GDM1 (cell line): ENCODE data around the gene CDK2.
"Not testable (repeated sequence)": the region's sequence is repeated elsewhere in the genome, so short reads cannot be mapped to it uniquely, and the experiment has no call there.

Experiments used
- DNase-seq: peaks from one replicate; lab custom pipeline; 2025; lab: John Stamatoyannopoulos, UW

The CDK2 gene

GRCh38 chr12:55981882-55982281 lies 15.3 kb downstream of the CDK2 start:
- DNase-seq = not testable (repeated sequence)

GRCh38 chr12:55982319-55982936 lies 15.8 kb downstream of the CDK2 start:
- DNase-seq = peak; percentile 16

GRCh38 chr12:55983232-55983842 lies 16.7 kb downstream of the CDK2 start:
- DNase-seq = no peak

GRCh38 chr12:55984861-55985260 lies 18.2 kb downstream of the CDK2 start:
- DNase-seq = no peak

- DNase-seq = no peak
Observed at GRCh38 chr12:55985341-55985740, 18.7 kb downstream of the CDK2 start.

- not testable (repeated sequence) for DNase-seq
Observed at GRCh38 chr12:55985976-55986375, 19.3 kb downstream of the CDK2 start.

GRCh38 chr12:55991110-55991509 lies 24.5 kb downstream of the CDK2 start:
- no peak for DNase-seq

GRCh38 chr12:55993230-55993853 lies 26.7 kb downstream of the CDK2 start:
- no peak for DNase-seq

GRCh38 chr12:55995366-55995765 lies 28.7 kb downstream of the CDK2 start:
- no peak for DNase-seq

- DNase-seq = peak; percentile 38
Observed at GRCh38 chr12:55996201-55996714, 29.6 kb downstream of the CDK2 start.

- DNase-seq = peak; percentile 89
Observed at GRCh38 chr12:55996715-55997534, 30.3 kb downstream of the CDK2 start, which contains the start of gene SUOX. Gene SUOX (plus strand): TSS chr12:55997276. CDS start chr12:56002222, 4,946 bp downstream.

GRCh38 chr12:55997535-55997859 lies 30.9 kb downstream of the CDK2 start:
- no peak for DNase-seq

- not testable (repeated sequence) for DNase-seq
Observed at GRCh38 chr12:55999522-55999921, 32.9 kb downstream of the CDK2 start.

- DNase-seq = not testable (repeated sequence)
Observed at GRCh38 chr12:55999999-56000540, 33.4 kb downstream of the CDK2 start.

- no peak for DNase-seq
Observed at GRCh38 chr12:56001487-56002100, 35.0 kb downstream of the CDK2 start.

- not testable (repeated sequence) for DNase-seq
Observed at GRCh38 chr12:56003376-56003775, 36.7 kb downstream of the CDK2 start.

GRCh38 chr12:56004211-56004610 lies 37.6 kb downstream of the CDK2 start:
- no peak for DNase-seq

GRCh38 chr12:56007564-56008559 lies 41.2 kb downstream of the CDK2 start:
- no peak for DNase-seq

- no peak for DNase-seq
Observed at GRCh38 chr12:56010111-56010570, 43.5 kb downstream of the CDK2 start.

- DNase-seq = no peak
Observed at GRCh38 chr12:56011509-56012090, 45.0 kb downstream of the CDK2 start.
